NCI-H526 (cell line): Measurements from ENCODE around the gene FRYL.
"Not testable (repeated sequence)": the region's sequence is repeated elsewhere in the genome, so short reads cannot be mapped to it uniquely, and the experiment has no call there.

Experiments used
- DNase-seq, 2 experiments: peaks; one replicate each; lab custom pipeline; 2025; lab: John Stamatoyannopoulos, UW

FRYL gene

GRCh38 chr4:48490012-48490679 is 289.9 kb downstream of the FRYL start, which contains the start of gene ZAR1:
ZAR1 (plus strand) TSS chr4:48490252; CDS start chr4:48490292, 40 bp downstream.
- peak in 1 of 2 experiments; percentile 54 for DNase-seq

GRCh38 chr4:48489683-48490011 is 290.4 kb downstream of the FRYL start:
- no peak for DNase-seq

GRCh38 chr4:48484494-48485168 is 295.4 kb downstream of the FRYL start:
- DNase-seq = no peak

- no peak for DNase-seq
These were observed 296.1 kb downstream of the FRYL start for GRCh38 chr4:48483777-48484493.

- peak in 1 of 2 experiments; percentile 66 for DNase-seq
These were observed 296.9 kb downstream of the FRYL start, which contains the start of gene SLC10A4 for GRCh38 chr4:48483006-48483776. SLC10A4 (plus strand) TSS chr4:48483343; CDS start chr4:48483562, 219 bp downstream.

- DNase-seq = no peak
These were observed 298.5 kb downstream of the FRYL start for GRCh38 chr4:48481581-48481980.

GRCh38 chr4:48478273-48478672 is 301.8 kb downstream of the FRYL start:
- no peak for DNase-seq

- no peak for DNase-seq
These were observed 304.3 kb downstream of the FRYL start for GRCh38 chr4:48475770-48476169.

GRCh38 chr4:48472794-48473193 is 307.3 kb downstream of the FRYL start:
- no peak for DNase-seq

- DNase-seq = no peak
These were observed 309.5 kb downstream of the FRYL start for GRCh38 chr4:48470570-48470969.

GRCh38 chr4:48470137-48470536 is 309.9 kb downstream of the FRYL start:
- DNase-seq = no peak

GRCh38 chr4:48467891-48468290 is 312.2 kb downstream of the FRYL start:
- DNase-seq = no peak

- no peak for DNase-seq
These were observed 312.6 kb downstream of the FRYL start for GRCh38 chr4:48467442-48467841.

GRCh38 chr4:48462363-48462762 is 317.7 kb downstream of the FRYL start:
- no peak for DNase-seq

- no peak for DNase-seq
These were observed 319.1 kb downstream of the FRYL start for GRCh38 chr4:48461000-48461399.

GRCh38 chr4:48454591-48454990 is 325.5 kb downstream of the FRYL start:
- DNase-seq = no peak

GRCh38 chr4:48451656-48452055 is 328.4 kb downstream of the FRYL start:
- not testable (repeated sequence) for DNase-seq

- no peak for DNase-seq
These were observed 329.3 kb downstream of the FRYL start for GRCh38 chr4:48450740-48451139.

- DNase-seq = no peak
These were observed 330.9 kb downstream of the FRYL start for GRCh38 chr4:48449151-48449550.
